NCI-H1417 (cell line): ENCODE data around the gene FBN3.
"Not testable (repeated sequence)": the region's sequence is repeated elsewhere in the genome, so short reads cannot be mapped to it uniquely, and the experiment has no call there.

Experiments used
- DNase-seq, 3 experiments: peaks; one replicate each; lab custom pipeline; 2025; lab: John Stamatoyannopoulos, UW

Gene FBN3

GRCh38 chr19:8149261-8150094 is at the start of gene FBN3:
Gene FBN3, minus strand, starts transcription at chr19:8149592. Its CDS starts 2,112 bp downstream, at chr19:8147480.
- DNase-seq = peak in 2 of 3 experiments; percentile 72 to 77

- no peak for DNase-seq
Observed at GRCh38 chr19:8196271-8196927, 47.0 kb upstream of the FBN3 start.

GRCh38 chr19:8194528-8195267 is 45.3 kb upstream of the FBN3 start:
- DNase-seq = no peak

GRCh38 chr19:8192221-8192820 is 42.9 kb upstream of the FBN3 start:
- no peak for DNase-seq

GRCh38 chr19:8185343-8186068 is 36.1 kb upstream of the FBN3 start:
- DNase-seq = no peak

- DNase-seq = no peak
Observed at GRCh38 chr19:8184274-8184673, 34.9 kb upstream of the FBN3 start.

- no peak for DNase-seq
Observed at GRCh38 chr19:8180018-8180417, 30.6 kb upstream of the FBN3 start.

- DNase-seq = no peak
Observed at GRCh38 chr19:8174706-8175105, 25.3 kb upstream of the FBN3 start.

GRCh38 chr19:8168537-8168936 is 19.1 kb upstream of the FBN3 start:
- no peak for DNase-seq

- peak in 2 of 3 experiments; percentile 13 to 63 for DNase-seq
Observed at GRCh38 chr19:8167985-8168384, 18.6 kb upstream of the FBN3 start.

- DNase-seq = no peak
Observed at GRCh38 chr19:8163759-8164158, 14.4 kb upstream of the FBN3 start.

- peak in 1 of 3 experiments; percentile 62 for DNase-seq
Observed at GRCh38 chr19:8161135-8161646, 11.8 kb upstream of the FBN3 start.

GRCh38 chr19:8159322-8159721 is 9.9 kb upstream of the FBN3 start:
- DNase-seq = not testable (repeated sequence)

GRCh38 chr19:8158411-8159074 is 9.2 kb upstream of the FBN3 start:
- peak; percentile 63 to 93 (median 74) for DNase-seq

GRCh38 chr19:8155318-8155717 is 5.9 kb upstream of the FBN3 start:
- no peak for DNase-seq

GRCh38 chr19:8154014-8154413 is 4.6 kb upstream of the FBN3 start:
- DNase-seq = not testable (repeated sequence)

- DNase-seq = no peak
Observed at GRCh38 chr19:8151767-8152035, 2.3 kb upstream of the FBN3 start.

GRCh38 chr19:8150998-8151766 is 1.8 kb upstream of the FBN3 start:
- no peak for DNase-seq

GRCh38 chr19:8150178-8150865 is 930 bp upstream of the FBN3 start:
- DNase-seq = no peak
